HG02840 (cell line): ENCODE data around the gene LHFPL6.

Experiments used
- ATAC-seq: cut with Tn5 transposase; IDR thresholded peaks from one replicate; pipeline ENCODE4 v1.9.1; 2021; ENCODE audit warnings: mild to moderate bottlenecking, moderate library complexity, moderate number of reproducible peaks; ENCODE audit not compliant: unreplicated experiment, low FRiP score

LHFPL6 gene

GRCh38 chr13:39419876-39420275, 183.1 kb downstream of the LHFPL6 start:
- no peak for ATAC-seq

- no peak for ATAC-seq
These were observed 183.9 kb downstream of the LHFPL6 start for GRCh38 chr13:39419068-39419467.

- ATAC-seq, result no peak
These were observed 184.6 kb downstream of the LHFPL6 start for GRCh38 chr13:39418424-39418823.

GRCh38 chr13:39417643-39418042, 185.3 kb downstream of the LHFPL6 start:
- ATAC-seq, result no peak

GRCh38 chr13:39417131-39417530, 185.9 kb downstream of the LHFPL6 start:
- no peak for ATAC-seq

GRCh38 chr13:39415008-39415802, 187.8 kb downstream of the LHFPL6 start:
- no peak for ATAC-seq

- ATAC-seq, result no peak
These were observed 188.7 kb downstream of the LHFPL6 start for GRCh38 chr13:39414339-39414738.

- ATAC-seq, result no peak
These were observed 191.5 kb downstream of the LHFPL6 start for GRCh38 chr13:39411511-39411910.

GRCh38 chr13:39410964-39411363, 192.0 kb downstream of the LHFPL6 start:
- ATAC-seq, result no peak

GRCh38 chr13:39410096-39410901, 192.7 kb downstream of the LHFPL6 start:
- no peak for ATAC-seq

GRCh38 chr13:39408512-39408911, 194.5 kb downstream of the LHFPL6 start:
- no peak for ATAC-seq

- ATAC-seq, result no peak
These were observed 195.2 kb downstream of the LHFPL6 start for GRCh38 chr13:39407786-39408185.

GRCh38 chr13:39407138-39407537, 195.9 kb downstream of the LHFPL6 start:
- no peak for ATAC-seq

GRCh38 chr13:39406688-39407087, 196.3 kb downstream of the LHFPL6 start:
- ATAC-seq, result no peak

GRCh38 chr13:39405596-39406205, 197.3 kb downstream of the LHFPL6 start:
- ATAC-seq, result no peak

GRCh38 chr13:39405107-39405506, 197.9 kb downstream of the LHFPL6 start:
- ATAC-seq, result no peak

GRCh38 chr13:39403106-39403505, 199.9 kb downstream of the LHFPL6 start:
- ATAC-seq, result no peak

- no peak for ATAC-seq
These were observed 200.6 kb downstream of the LHFPL6 start for GRCh38 chr13:39402221-39402970.

GRCh38 chr13:39401756-39402155, 201.2 kb downstream of the LHFPL6 start:
- no peak for ATAC-seq

GRCh38 chr13:39401046-39401705, 201.8 kb downstream of the LHFPL6 start:
- no peak for ATAC-seq
